Glutamatergic neuron (in vitro differentiated cells): ENCODE data around the gene EIF4G2. TPM values are rescaled to one million over a fixed set of nuclear protein-coding genes. Genes with fewer than 3 reads are reported as not detected.

Source experiments
- DNase-seq: peaks from one replicate; pipeline ENCODE4 v3.0.0; 2022
- H3K27ac Mint-ChIP-seq: one replicate; pipeline ENCODE4 v1.8.0; 2020; ENCODE audit warnings: mild to moderate bottlenecking, mixed read lengths, inconsistent platforms; ENCODE audit not compliant: unreplicated experiment
- H3K27me3 Mint-ChIP-seq: one replicate; pipeline ENCODE4 v1.8.0; 2020; ENCODE audit warnings: mild to moderate bottlenecking, moderate library complexity, mixed read lengths, inconsistent platforms; ENCODE audit not compliant: unreplicated experiment
- H3K36me3 Mint-ChIP-seq: one replicate; pipeline ENCODE4 v1.8.0; 2020; ENCODE audit warnings: mild to moderate bottlenecking, mixed read lengths, inconsistent platforms; ENCODE audit not compliant: unreplicated experiment
- H3K4me1 Mint-ChIP-seq: one replicate; pipeline ENCODE4 v1.8.0; 2020; ENCODE audit warnings: mild to moderate bottlenecking, low read depth, mixed read lengths, inconsistent platforms; ENCODE audit not compliant: unreplicated experiment
- H3K4me3 Mint-ChIP-seq: one replicate; pipeline ENCODE4 v1.8.0; 2020; ENCODE audit warnings: mild to moderate bottlenecking, mixed read lengths, inconsistent platforms; ENCODE audit not compliant: unreplicated experiment
- H3K9me3 Mint-ChIP-seq: one replicate; pipeline ENCODE4 v1.8.0; 2020; ENCODE audit warnings: mild to moderate bottlenecking, moderate library complexity, mixed read lengths, inconsistent platforms; ENCODE audit not compliant: unreplicated experiment
- CTCF ChIP-seq: fragments of 200-600 bp; sonication (generic); IDR thresholded peaks from one replicate; pipeline ENCODE4 v1.5.0; 2021; ENCODE audit not compliant: partially characterized antibody, unreplicated experiment
- total RNA-seq: library from RNA; stranded (reverse); fragmentation: NEBNext Ultra II Directional; extraction: Animal tissue kit (Norgen Biotek cat#: 25700); gene quantifications from one replicate; pipeline ENCODE4 v1.2.1, GENCODE V29; 2021; ENCODE audit not compliant: unreplicated experiment

EIF4G2 gene
- total RNA-seq, 1 donor from 2014 or later = 1,663 TPM

- Mint-ChIP-seq H3K27me3 (peaks cover 3% of the 10 kb centered on the region), H3K9me3 (no peaks in the 10 kb centered on the region), H3K4me3 (peak overlapping the region; percentile 24), H3K27ac (peak overlapping the region; percentile 48), H3K36me3 (no peaks in the 10 kb centered on the region), H3K4me1 (peaks cover 11% of the 10 kb centered on the region)
- peak; percentile 70 for DNase-seq
- no peak for TF ChIP-seq CTCF
These were observed 30.3 kb downstream of the EIF4G2 start for GRCh38 chr11:10778217-10778970.

- Mint-ChIP-seq H3K36me3 (no peaks in the 10 kb centered on the region), H3K4me1 (peaks cover 11% of the 10 kb centered on the region), H3K9me3 (no peaks in the 10 kb centered on the region), H3K4me3 (no peak overlapping the region), H3K27ac (no peak overlapping the region), H3K27me3 (peaks cover 3% of the 10 kb centered on the region)
- TF ChIP-seq CTCF = no peak
- DNase-seq = no peak
These were observed 30.9 kb downstream of the EIF4G2 start for GRCh38 chr11:10777806-10778205.

GRCh38 chr11:10777393-10777793 lies 31.3 kb downstream of the EIF4G2 start:
- no peaks in the 10 kb centered on the region for H3K36me3 Mint-ChIP-seq
- H3K4me1 Mint-ChIP-seq = peaks cover 11% of the 10 kb centered on the region
- no peak overlapping the region for H3K27ac Mint-ChIP-seq
- no peak for TF ChIP-seq CTCF
- no peak for DNase-seq
- no peaks in the 10 kb centered on the region for H3K9me3 Mint-ChIP-seq
- H3K4me3 Mint-ChIP-seq = no peak overlapping the region
- H3K27me3 Mint-ChIP-seq = peaks cover 3% of the 10 kb centered on the region

GRCh38 chr11:10774811-10775210 lies 33.9 kb downstream of the EIF4G2 start:
- Mint-ChIP-seq H3K27ac (no peak overlapping the region), H3K27me3 (peaks cover 3% of the 10 kb centered on the region), H3K36me3 (no peaks in the 10 kb centered on the region), H3K9me3 (no peaks in the 10 kb centered on the region), H3K4me1 (peaks cover 13% of the 10 kb centered on the region), H3K4me3 (no peak overlapping the region)
- no peak for DNase-seq
- TF ChIP-seq CTCF = no peak

- TF ChIP-seq CTCF = no peak
- Mint-ChIP-seq H3K36me3 (no peaks in the 10 kb centered on the region), H3K9me3 (no peaks in the 10 kb centered on the region), H3K4me1 (peaks cover 1% of the 10 kb centered on the region), H3K27me3 (no peaks in the 10 kb centered on the region), H3K27ac (no peak overlapping the region), H3K4me3 (no peak overlapping the region)
- DNase-seq = no peak
These were observed 37.3 kb downstream of the EIF4G2 start for GRCh38 chr11:10771457-10771856.
